NCI-H1048 (cell line): ENCODE results near the gene GAL3ST2.
A peak's percentile ranks its signal among the peaks of the same experiment; 100 is the strongest.
"Not testable (repeated sequence)": the region's sequence is repeated elsewhere in the genome, so short reads cannot be mapped to it uniquely, and the experiment has no call there.

Source experiments
- DNase-seq: peaks from one replicate; lab custom pipeline; 2025; lab: John Stamatoyannopoulos, UW

GAL3ST2 gene

DNA sequence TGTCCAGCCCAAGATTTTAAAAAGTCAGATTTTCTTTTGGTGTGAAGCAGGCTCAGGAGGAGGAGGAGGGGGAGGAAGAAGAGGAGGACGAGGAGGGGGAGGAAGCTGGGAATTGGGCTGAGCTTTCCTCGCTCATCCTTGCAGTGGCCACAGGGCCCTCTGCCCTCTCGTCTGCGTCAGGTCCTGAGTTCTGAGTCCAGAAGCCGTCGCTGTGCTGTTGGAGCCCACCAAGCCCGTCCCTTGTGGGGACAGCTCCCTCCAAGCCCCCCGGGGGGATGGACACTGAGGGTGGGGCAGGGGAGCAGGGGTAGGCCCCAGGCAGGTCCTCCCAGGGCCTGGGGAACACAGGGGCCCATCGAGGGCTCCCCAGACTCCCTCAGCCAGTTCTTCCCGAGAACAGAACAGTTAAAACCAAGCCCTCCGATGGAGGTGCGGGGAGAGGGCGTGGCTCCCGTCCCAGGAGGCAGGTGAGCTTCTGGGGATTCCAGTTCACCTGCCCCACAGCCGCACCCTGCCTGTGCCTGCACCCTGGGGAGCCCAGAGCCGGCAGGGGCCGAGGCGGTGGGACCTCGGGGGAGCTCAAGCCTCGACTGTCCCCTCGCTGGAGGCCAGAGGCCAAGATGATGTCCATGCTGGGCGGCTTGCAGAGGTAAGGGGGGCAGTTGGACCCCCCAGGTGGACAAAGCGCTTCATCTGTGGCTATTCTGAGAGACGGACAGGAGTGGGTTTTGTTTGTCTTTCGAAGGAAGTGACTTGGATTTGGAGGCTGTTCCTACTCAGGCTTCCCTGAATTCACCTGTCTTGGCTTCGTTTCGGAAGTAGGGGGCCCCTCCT is at the start of gene GAL3ST2:
Gene GAL3ST2 (plus strand): TSS at position 487 of the 834 bp plus-strand sequence. CDS start 134 bp downstream, at position 621.
- no peak for DNase-seq

DNA sequence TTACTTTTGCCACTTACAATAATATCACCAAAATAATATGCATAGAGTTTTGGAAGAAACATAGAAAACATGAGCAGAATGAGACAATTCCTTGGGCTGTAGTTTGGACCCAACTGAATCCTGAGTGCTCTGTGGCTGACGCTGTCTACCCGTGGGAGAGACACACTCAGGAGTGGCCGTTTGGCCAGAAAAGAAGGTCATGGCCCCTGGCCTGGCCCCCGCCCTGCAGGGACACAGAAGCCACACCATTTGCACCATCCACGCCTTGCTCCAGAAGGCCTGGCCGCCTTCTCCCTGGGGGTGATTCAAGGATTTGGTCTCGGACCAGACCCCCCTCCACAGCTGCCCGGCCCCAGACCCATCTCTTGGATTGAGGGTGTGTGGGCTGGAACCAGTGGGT is 48.6 kb upstream of the GAL3ST2 start:
- no peak for DNase-seq

DNA sequence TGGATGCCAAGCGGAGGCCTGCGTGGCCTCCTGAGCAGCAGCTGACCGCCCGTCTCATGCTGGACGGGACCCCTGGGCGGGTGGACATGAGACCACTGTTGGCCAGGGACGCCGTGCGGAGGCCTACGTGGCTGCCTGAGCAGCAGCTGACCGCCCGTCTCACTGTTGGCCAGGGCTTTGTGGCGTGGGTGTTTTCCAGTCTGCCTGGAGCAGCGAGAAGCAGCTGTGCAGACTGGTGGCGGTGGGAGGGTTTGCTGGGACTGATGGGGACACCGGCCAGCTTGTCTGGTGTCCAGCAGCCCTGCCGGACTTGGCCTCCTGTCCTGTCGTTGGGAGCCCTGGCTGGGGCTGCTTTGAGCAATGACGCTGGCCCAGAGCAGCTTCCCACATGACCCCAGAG is 48.0 kb upstream of the GAL3ST2 start:
- DNase-seq, result no peak

DNA sequence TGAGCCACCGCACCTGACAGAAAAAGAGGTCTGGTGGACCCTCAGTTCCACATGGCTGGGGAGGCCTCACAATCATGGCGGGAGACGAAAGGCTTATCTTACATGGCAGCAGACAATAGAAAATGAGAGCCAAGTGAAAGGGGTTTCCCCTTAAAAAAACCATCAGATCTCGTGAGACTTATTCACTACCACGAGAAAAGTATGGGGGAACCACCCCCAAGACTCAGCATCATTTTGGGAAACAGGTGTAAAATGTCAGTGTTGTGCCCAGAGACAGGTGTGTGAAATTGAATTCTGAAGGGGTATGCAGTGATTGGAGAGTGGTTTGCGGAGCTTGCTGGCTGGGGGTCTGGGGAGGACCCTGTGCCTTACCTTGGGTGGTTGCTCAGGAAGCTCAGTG is 46.8 kb upstream of the GAL3ST2 start:
- DNase-seq, result no peak

DNA sequence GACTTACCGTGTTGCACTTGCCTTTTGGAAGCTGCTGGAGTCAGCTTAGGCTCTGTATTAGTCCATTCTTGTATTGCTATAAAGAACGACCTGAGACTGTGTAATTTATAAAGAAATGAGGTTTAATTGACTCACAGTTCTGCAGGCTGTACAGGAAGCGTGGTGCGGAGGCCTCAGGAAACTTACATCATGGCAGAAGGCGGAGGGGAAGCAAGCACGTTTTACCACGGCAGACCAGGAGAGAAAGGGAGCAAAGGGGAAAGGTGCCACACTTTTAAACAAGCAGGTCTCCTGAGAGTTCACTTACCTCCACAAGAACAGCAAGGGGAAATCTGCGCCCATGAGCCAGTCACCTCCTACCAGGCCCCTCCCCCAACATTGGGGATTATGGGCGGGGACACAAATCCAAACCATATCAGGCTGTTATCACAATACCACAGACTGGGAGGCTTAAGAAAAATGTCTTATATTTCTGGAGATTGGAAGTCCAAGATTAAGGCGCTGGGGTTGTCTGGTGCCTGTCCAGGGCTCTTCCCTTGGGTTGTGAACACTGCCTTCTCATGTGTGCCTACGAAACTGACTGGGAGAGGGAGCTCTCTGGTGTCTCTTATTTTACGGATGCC is 45.8 kb upstream of the GAL3ST2 start:
- no peak for DNase-seq

DNA sequence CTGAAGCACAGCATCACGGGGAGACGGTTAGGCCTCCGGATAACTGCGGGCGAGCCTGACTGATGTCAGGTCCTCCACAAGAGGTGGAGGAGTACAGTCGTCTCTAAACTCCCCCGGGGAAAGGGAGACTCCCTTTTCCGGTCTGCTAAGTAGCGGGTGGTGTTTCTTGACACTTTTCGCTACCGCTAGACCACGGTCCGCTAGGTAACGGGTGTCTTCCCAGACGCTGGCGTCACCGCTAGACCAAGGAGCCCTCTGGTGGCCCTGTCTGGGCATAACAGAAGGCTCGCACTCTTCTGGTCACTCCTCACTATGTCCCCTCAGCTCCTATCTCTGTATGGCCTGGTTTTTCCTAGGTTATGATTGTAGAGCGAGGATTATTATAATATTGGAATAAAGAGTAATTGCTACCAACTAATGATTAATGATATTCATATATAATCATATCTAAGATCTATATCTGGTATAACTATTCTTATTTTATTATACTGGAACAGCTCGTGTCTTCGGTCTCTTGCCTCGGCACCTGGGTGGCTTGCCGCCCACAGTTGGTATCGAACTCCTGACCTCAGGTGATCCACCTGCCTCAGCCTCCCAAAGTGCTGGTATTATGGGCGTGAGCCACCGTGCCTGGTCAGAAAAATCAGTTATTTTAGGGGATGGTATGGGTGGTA is 44.0 kb upstream of the GAL3ST2 start:
- not testable (repeated sequence) for DNase-seq

DNA sequence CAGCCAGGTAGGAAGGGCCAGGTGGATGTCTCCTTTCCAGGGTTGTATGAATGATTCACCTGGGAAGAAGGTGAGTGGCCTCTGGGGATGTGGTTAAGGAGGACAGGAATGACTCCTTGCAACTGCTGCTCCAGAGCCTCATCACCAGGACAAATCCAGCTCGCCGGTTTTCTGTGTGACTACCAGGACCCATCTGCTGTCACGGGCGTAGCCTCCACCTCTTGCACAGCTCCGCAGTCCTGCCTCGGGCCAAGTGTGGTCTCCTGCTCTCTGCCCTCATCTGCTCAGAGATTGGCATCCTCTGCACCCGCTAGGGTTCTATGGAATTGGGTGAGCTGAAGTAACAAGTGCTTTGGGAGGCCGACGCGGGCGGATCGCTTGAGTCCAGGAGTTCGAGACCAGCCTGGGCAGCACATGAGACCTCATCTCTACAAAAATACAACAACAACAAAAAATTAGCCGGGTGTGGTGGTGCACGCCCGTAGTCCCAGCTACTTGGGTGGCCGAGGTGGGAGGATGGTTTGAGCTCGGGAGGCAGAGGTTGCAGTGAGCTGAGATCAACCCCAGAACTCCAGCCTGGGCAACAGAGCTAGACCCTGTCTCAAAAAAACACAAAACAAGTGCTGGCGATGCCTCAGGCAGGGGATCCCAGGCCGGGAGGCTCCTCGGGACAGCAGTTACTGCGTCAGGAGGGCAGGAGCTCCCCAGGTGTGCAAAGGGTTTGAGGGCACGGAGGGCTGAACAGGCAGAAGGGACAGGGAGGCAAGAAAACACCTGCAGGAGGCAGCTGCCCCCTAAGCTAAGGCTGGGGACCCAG is 43.0 kb upstream of the GAL3ST2 start:
- DNase-seq, result no peak

DNA sequence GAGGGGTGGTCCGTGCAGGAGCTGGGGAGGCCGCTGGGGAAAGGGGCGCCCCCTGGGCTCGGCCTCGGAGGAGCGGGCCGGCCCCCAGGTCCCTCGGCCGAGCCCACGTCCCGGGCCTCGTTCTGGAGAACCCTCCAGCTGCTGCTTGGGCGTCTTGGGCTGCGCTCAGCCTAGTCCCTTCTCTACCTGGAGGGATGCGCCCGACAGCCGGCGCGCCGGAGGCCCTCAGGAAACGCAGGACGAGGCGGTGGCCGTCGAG is 42.5 kb upstream of the GAL3ST2 start:
- DNase-seq, result no peak

DNA sequence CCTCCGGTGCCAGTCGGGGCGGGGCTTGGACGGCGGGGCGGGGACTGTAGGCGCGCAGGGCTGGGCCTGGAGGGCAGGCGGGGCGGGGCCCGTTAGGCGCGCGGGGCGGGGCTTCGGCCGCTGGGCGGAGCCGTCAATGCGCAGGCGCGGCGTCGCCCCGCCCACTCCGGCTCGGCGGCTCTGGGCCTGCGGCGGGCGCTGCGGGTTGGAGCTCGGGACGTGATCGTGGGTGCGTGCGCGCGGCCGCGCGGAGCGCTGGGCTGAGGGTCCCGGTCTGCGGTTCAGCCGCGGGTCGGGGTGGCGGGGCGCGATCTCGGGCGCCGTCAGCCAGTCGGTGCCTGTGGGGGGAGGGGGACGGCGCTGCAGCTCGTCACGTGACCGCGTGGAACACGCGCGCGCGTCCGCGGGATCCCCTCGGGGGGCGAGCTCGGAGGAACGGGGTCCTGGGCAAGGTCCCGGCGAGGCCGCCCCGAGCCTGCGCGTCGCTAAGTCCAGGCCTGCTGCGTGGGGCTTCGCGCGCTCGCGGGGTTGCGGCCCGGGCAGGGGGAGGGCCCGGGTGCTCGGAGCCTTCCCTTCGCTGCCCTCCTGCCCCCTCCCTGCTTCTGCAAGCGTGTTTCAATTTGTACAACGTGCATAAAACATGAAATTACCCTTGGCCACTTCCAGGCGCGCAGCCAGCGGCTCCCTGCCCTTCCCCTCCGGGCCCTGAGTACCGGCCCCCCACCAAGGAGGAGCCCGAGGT is 42.0 kb upstream of the GAL3ST2 start, which contains the start of gene D2HGDH:
Gene D2HGDH (plus strand): TSS at position 164 of the 742 bp plus-strand sequence. CDS start 595 bp downstream, outside the sequence.
- DNase-seq, result peak; percentile 67

DNA sequence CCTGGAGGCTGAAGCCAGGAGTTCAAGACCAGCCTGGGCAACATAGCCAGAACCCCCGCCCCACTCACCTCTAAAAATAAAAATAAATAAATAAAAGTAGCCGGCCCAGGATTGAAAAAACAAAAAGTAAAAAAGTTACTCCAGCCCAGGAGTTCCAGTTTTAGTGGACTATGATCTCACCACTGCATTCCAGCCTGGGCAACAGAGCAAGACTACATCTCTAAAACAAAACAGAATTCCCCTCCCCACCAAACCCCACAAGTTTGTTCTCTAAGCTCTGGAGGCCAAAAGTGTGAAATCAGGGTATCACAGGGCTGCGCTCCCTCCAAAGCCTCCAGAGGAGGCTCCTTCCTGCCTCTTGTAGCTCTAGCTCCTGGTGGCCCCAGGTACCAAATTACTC is 40.5 kb upstream of the GAL3ST2 start:
- DNase-seq, result no peak

DNA sequence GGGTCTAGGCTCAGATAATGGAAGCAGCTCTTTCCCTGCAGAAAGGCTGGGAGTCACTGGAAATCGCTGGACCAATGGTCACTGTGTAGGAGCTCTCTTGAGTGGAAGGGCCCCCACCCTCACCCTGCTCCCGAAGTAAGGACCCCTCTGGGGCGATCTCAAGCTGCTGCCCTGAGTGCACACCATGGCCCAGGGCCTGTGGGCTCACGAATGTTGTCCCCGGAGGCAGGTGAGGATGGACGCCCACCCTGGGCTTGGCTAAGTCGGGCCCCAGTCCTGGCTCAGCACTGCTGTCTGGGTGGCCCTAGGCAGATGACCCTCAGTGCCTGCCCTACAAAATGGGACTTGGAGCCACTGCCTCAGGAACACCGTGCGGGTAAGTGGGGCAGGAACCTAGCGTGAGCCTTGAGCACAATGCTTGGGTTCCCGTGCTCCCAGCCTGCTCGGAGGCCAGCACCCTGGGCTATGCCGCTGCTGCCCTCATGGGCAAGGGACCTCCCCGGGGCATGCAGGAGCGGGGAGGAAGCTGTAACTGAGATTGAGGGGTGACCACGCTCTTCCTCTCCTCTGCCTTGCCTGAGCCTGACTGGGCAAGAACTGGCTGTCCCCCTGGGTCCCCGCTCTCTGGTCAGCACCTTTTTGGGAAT is 38.5 kb upstream of the GAL3ST2 start:
- DNase-seq, result no peak

DNA sequence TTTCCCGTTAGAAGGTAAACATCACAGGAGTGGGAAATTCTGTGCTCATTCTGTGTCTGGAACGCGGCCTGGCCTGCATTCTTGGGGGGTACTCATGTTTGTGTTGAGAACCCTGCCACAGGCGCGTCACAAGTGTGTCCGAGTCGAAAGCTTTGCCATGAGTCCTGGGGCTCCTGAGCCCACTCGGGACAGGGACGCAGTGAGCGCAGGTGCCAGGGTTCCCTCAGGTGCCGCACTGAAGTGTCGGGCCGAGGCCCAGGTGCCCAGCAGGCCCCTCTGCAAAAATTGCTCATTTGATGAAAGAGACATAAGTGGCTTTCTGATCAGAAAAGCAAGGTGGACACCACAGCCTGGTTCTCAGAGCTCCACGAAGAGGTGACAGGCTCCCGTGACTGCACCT is 37.4 kb upstream of the GAL3ST2 start:
- DNase-seq, result no peak

DNA sequence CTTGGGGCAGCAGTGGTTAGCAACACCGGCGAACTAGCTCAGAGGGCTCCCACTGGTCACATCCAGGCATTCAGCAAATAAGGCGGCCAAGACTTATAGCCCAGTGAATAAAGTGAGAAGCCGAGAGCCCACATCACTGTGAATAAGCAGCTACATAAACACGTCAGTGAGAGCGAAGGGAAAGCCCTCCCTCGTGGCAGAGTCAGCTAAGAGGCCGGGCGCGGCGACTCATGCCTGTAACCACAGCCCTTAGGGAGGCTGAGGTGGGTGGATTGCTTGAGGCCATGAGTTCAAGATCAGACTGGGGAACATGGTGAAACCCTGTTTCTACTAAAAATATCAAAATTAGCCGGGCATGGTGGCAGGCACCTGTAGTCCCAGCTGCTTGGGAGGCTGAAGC is 37.0 kb upstream of the GAL3ST2 start:
- no peak for DNase-seq

DNA sequence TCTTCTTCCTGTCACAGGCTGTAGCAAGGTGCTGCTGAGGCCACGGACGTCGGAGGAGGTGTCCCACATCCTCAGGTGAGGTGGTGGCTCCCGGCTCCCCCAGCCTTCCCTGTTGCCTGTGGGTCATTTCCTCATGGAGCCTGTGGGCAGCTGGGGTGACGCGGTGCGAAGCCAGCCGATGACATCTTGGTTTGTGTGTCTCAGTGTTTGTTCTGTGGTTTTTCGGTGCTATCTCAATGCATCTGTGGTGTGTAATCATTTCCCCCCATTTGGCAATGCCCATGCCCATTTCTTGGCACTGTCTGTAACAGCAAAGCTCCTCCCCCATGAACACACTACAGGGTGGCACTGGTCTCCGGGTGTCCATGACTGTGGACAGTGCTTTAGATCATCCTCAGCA is 35.6 kb upstream of the GAL3ST2 start:
- DNase-seq, result no peak

DNA sequence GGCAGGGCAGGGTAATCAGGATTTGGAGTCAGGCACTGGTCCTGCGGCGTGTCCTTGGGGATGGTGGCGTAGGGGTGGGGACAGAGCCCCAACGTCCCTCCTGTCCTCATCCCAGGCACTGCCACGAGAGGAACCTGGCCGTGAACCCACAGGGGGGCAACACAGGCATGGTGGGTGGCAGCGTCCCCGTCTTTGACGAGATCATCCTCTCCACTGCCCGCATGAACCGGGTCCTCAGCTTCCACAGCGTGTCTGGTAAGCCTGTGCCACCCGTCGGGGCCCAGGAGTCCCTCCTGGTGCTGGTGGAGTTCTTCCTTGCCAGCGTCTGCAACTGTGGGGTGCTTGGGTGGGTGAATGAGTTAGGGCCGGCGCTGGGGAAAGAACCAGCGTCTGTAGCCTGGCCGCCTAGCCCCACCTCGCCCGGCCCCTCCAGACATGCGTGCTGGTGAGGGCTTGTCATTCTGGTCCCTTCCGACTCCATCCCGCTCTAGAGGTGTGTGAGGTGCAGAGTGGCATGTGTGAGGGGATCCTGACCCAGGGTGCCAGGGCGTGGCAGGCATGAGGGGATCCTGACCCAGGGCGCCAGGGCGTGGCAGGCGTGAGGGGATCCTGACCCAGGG is 34.2 kb upstream of the GAL3ST2 start:
- DNase-seq, result no peak

DNA sequence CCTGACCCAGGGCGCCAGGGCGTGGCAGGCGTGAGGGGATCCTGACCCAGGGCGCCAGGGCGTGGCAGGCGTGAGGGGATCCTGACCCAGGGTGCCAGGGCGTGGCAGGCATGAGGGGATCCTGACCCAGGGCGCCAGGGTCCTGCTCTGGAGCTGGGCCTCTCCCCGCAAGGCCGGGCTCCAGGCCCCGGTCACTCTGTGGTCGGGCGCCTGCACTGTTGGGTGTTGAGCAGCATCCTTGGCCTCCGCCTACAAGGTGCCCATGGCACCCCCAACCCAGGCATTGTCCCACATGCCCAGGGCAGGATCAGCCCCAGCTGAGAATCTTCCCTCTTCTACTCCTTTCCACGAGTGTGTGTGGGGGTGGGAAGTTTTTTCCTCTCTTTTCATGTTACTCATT is 33.6 kb upstream of the GAL3ST2 start:
- not testable (repeated sequence) for DNase-seq

DNA sequence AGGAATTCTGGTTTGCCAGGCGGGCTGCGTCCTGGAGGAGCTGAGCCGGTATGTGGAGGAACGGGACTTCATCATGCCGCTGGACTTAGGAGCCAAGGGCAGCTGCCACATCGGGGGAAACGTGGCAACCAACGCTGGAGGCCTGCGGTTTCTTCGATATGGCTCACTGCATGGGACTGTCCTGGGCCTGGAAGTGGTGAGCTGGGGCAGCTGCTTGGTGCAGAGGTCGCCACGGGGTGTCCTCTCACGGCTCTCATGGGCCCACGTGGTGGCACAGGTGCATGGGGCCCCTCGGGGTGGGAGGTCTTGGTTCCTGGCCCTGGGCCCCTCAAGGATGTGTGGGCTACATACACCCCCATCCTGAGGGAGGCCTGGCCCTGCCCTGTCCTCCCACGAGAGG is 33.0 kb upstream of the GAL3ST2 start:
- no peak for DNase-seq

DNA sequence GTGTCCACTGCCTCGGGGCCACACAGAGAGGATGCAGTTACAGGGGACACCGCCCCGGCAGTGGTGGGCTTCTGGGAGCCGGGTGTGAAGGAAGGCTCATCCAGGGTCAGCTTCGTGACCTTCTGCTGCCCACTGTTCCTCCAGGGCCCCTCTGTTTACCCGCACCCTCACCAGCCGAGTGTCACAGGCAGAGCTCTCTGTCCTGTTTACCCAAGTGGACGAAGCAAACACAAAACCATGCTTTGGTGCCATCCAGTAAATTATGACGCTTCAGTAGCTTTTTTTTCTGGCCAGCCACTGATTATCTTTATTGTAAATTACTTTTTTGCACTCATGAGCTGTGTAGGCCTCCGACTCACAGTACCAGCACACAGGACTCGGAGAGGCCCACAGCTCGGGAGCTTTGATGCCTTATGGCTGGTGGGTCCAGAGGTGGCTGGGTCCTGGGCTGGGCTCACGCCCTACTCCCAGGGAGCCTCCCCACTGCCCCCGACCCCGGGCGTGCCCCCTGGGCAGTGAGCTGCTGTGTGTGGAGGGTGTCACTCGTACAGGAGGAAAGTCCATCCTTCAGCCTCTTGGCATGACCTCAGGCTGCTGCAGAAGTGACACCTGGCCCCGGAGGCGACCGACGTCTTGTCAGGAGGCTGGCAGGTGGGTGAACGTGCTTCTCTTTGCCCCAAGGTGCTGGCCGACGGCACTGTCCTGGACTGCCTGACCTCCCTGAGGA is 32.4 kb upstream of the GAL3ST2 start:
- no peak for DNase-seq

DNA sequence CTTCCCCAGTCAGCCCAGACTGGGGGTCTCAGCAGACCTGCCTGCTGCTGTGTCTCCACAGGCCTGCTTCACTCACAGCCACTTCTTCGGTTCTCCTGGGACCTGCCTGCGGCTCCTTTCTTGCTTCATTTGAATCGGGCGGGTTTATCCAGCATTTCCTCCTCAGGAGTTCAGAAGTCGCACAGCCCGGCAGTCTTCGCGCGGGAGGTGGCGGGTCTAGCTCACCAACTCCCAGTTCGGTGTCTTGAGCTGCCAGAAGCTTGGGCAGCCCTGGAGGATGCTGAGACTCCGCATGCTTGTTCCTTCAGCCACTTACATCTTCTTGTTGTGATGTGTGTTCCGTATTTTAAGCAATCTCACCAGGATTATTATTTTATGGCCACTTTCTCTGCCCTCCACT is 31.3 kb upstream of the GAL3ST2 start:
- DNase-seq, result no peak

DNA sequence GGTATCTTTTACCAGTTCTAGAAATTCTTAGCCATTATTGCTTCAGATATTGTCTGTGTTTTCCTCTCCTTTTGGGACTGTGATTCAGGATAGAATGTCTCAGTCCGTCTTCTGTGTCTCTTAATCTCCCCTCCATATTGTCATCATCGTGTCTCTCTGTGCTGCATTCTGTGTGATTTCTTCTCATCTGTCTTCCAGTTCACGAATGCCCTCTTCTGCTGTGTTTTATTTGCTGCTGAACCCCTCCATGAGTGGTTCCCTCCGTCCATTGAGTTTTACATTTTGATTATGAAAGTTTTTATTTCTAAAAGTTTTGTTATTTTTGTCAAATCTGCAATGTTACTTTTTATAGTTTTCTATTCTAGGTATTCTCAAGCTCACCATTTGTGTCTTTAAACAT is 30.5 kb upstream of the GAL3ST2 start:
- no peak for DNase-seq
